PC-9 (cell line): Measurements from ENCODE around the gene NARF.

ENCODE experiments used
- EZH2 ChIP-seq: fragments of 200-600 bp; sonication (generic); IDR thresholded peaks from 2 replicates; pipeline ENCODE4 v1.8.0; 2017; ENCODE audit warnings: antibody characterized with exemption, low read depth
- TF ChIP-seq, protein P1 (sequence below): fragments of 200-600 bp; sonication (generic); conservative IDR thresholded peaks from 2 replicates; pipeline ENCODE4 v1.6.1; 2017; ENCODE audit warnings: mixed run types, antibody characterized with exemption, mild to moderate bottlenecking, moderate library complexity

GRCh38 chr17:82495844-82496528, 37.4 kb downstream of the NARF start:
- TF ChIP-seq, protein P1, sequence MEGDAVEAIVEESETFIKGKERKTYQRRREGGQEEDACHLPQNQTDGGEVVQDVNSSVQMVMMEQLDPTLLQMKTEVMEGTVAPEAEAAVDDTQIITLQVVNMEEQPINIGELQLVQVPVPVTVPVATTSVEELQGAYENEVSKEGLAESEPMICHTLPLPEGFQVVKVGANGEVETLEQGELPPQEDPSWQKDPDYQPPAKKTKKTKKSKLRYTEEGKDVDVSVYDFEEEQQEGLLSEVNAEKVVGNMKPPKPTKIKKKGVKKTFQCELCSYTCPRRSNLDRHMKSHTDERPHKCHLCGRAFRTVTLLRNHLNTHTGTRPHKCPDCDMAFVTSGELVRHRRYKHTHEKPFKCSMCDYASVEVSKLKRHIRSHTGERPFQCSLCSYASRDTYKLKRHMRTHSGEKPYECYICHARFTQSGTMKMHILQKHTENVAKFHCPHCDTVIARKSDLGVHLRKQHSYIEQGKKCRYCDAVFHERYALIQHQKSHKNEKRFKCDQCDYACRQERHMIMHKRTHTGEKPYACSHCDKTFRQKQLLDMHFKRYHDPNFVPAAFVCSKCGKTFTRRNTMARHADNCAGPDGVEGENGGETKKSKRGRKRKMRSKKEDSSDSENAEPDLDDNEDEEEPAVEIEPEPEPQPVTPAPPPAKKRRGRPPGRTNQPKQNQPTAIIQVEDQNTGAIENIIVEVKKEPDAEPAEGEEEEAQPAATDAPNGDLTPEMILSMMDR, result no peak
- no peak for TF ChIP-seq EZH2
